Activated CD4-positive, alpha-beta memory T cell treated with anti-CD3 and anti-CD28 coated beads for 36 hours (primary cell): ENCODE data around the gene SSR1. TPM values are rescaled to one million over a fixed set of nuclear protein-coding genes. Genes with fewer than 3 reads are reported as not detected.
"Not testable (repeated sequence)": the region's sequence is repeated elsewhere in the genome, so short reads cannot be mapped to it uniquely, and the experiment has no call there.

ENCODE experiments used
- CTCF ChIA-PET: fragments of 350-600 bp; sonication (Branson Sonifier 250); formaldehyde crosslinking; loops from one replicate; lab custom pipeline; 2021; ENCODE audit warnings: antibody characterized with exemption, inconsistent platforms; lab: Charles Lee
- POLR2A ChIA-PET: fragments of 350-600 bp; sonication (Branson Sonifier 250); formaldehyde crosslinking; loops from one replicate; lab custom pipeline; 2021; ENCODE audit warnings: antibody characterized with exemption; lab: Charles Lee
- DNase-seq: peaks from one replicate; pipeline ENCODE4 v3.0.0-alpha.2; 2020
- H3K27ac Mint-ChIP-seq: one replicate; pipeline ENCODE4 v1.8.0; 2021; ENCODE audit warnings: mixed read lengths
- H3K27me3 Mint-ChIP-seq: one replicate; pipeline ENCODE4 v1.8.0; 2021; ENCODE audit warnings: mixed read lengths
- H3K36me3 Mint-ChIP-seq: one replicate; pipeline ENCODE4 v1.8.0; 2021; ENCODE audit warnings: mixed read lengths
- H3K4me1 Mint-ChIP-seq: one replicate; pipeline ENCODE4 v1.8.0; 2021; ENCODE audit warnings: low read depth, mixed read lengths
- H3K4me3 Mint-ChIP-seq: one replicate; pipeline ENCODE4 v1.8.0; 2021; ENCODE audit warnings: mild to moderate bottlenecking, mixed read lengths
- H3K9me3 Mint-ChIP-seq: one replicate; pipeline ENCODE4 v1.8.0; 2021; ENCODE audit warnings: mixed read lengths
- intact Hi-C: fragments of 100-400 bp; cut with micrococcal nuclease; formaldehyde crosslinking; loops from one replicate; pipeline ENCODE4 v1.15.1; 2023
- total RNA-seq, 2 experiments: library from RNA; stranded (reverse); gene quantifications; one replicate each; pipeline ENCODE4 v1.2.3, GENCODE V29; 2021

Gene SSR1
- total RNA-seq, 2 experiments from 2014 or later: 156 to 164 TPM

- H3K27me3 Mint-ChIP-seq: peaks cover 1% of the 10 kb centered on the region
- H3K9me3 Mint-ChIP-seq: no peaks in the 10 kb centered on the region
- no peak overlapping the region for H3K4me3 Mint-ChIP-seq
- no peak overlapping the region for H3K27ac Mint-ChIP-seq
- ChIA-PET POLR2A (interaction anchor here (1.9 kb wide), 1 partner anchor 74 kb away, joined by 5 read pairs; the partner anchor contains the start of genes CAGE1 and RIOK1), CTCF (interaction anchor here (1.6 to 2.1 kb wide), 2 partner anchors 9 to 40 kb away, joined by 4 to 8 read pairs; no protein-coding TSS in a partner anchor)
- H3K36me3 Mint-ChIP-seq: peaks cover 8% of the 10 kb centered on the region
- peaks cover 22% of the 10 kb centered on the region for H3K4me1 Mint-ChIP-seq
- intact Hi-C loops: no loop called here
- DNase-seq: no peak
These were observed 3.0 kb upstream of the SSR1 start for GRCh38 chr6:7315948-7316365.

- H3K27ac Mint-ChIP-seq, H3K9me3 Mint-ChIP-seq, H3K27me3 Mint-ChIP-seq, H3K4me3 Mint-ChIP-seq, intact Hi-C loops, DNase-seq: not testable (repeated sequence)
- ChIA-PET CTCF (interaction anchor here (1.6 to 2.1 kb wide), 2 partner anchors 10 to 40 kb away, joined by 4 to 8 read pairs; no protein-coding TSS in a partner anchor), POLR2A (interaction anchor here (1.9 kb wide), 1 partner anchor 74 kb away, joined by 5 read pairs; the partner anchor contains the start of genes CAGE1 and RIOK1)
- peaks cover 12% of the 10 kb centered on the region for H3K36me3 Mint-ChIP-seq
- peaks cover 23% of the 10 kb centered on the region for H3K4me1 Mint-ChIP-seq
These were observed 2.3 kb upstream of the SSR1 start for GRCh38 chr6:7315087-7315947.

- DNase-seq: no peak
- Mint-ChIP-seq H3K27me3 (peaks cover 1% of the 10 kb centered on the region), H3K9me3 (peaks cover 10% of the 10 kb centered on the region), H3K27ac (no peak overlapping the region), H3K4me3 (peak overlapping the region; percentile 92), H3K36me3 (peaks cover 21% of the 10 kb centered on the region), H3K4me1 (peaks cover 25% of the 10 kb centered on the region)
- intact Hi-C loops: loop anchor here (5.0 kb wide), 1 partner anchor 278 kb away; the partner anchor contains the start of gene SNRNP48
- POLR2A ChIA-PET: no interaction called here
- CTCF ChIA-PET: interaction anchor here (1.9 kb wide), 1 partner anchor 39 kb away, joined by 8 read pairs; no protein-coding TSS in a partner anchor
These were observed 1.4 kb upstream of the SSR1 start for GRCh38 chr6:7314414-7314813.

- intact Hi-C loops: loop anchor here (1.0 to 5.0 kb wide), 4 partner anchors 31 to 751 kb away; partner anchors contain the start of genes BLOC1S5, CAGE1, RIOK1 and SNRNP48
- DNase-seq: peak; percentile 13
- peaks cover 10% of the 10 kb centered on the region for H3K9me3 Mint-ChIP-seq
- H3K4me3 Mint-ChIP-seq: peak overlapping the region; percentile 92
- H3K36me3 Mint-ChIP-seq: peaks cover 28% of the 10 kb centered on the region
- peaks cover 33% of the 10 kb centered on the region for H3K4me1 Mint-ChIP-seq
- ChIA-PET POLR2A (interaction anchor here (0.6 to 2.7 kb wide), 3 partner anchors 11 to 82 kb away, joined by 3 to 19 read pairs (median 4); partner anchors contain the start of genes CAGE1 and RIOK1), CTCF (interaction anchor here (0.6 to 1.9 kb wide), 3 partner anchors 11 to 313 kb away, joined by 3 to 8 read pairs (median 3); no protein-coding TSS in a partner anchor)
- peak overlapping the region; percentile 95 for H3K27ac Mint-ChIP-seq
- peaks cover under 1% of the 10 kb centered on the region for H3K27me3 Mint-ChIP-seq
These were observed 636 bp upstream of the SSR1 start for GRCh38 chr6:7313505-7314165.

GRCh38 chr6:7311917-7312615 is 933 bp downstream of the SSR1 start:
- DNase-seq: no peak
- Mint-ChIP-seq H3K4me3 (peak overlapping the region; percentile 92), H3K27me3 (no peaks in the 10 kb centered on the region), H3K9me3 (peaks cover 10% of the 10 kb centered on the region), H3K36me3 (peaks cover 40% of the 10 kb centered on the region), H3K4me1 (peaks cover 45% of the 10 kb centered on the region), H3K27ac (peak overlapping the region; percentile 95)
- intact Hi-C loops: loop anchor here (2.0 to 5.0 kb wide), 2 partner anchors 29 to 280 kb away; partner anchors contain the start of gene SNRNP48
- POLR2A ChIA-PET: interaction anchor here (0.6 to 2.7 kb wide), 2 partner anchors 72 to 78 kb away, joined by 3 to 19 read pairs; partner anchors contain the start of genes CAGE1 and RIOK1
- CTCF ChIA-PET: interaction anchor here (0.7 to 1.0 kb wide), 2 partner anchors 78 to 747 kb away, joined by 3 to 5 read pairs; partner anchors contain the start of genes CAGE1 and RIOK1

GRCh38 chr6:7311176-7311575 is 1.8 kb downstream of the SSR1 start:
- Mint-ChIP-seq H3K36me3 (peaks cover 42% of the 10 kb centered on the region), H3K4me3 (peak overlapping the region; percentile 65), H3K9me3 (peaks cover 10% of the 10 kb centered on the region), H3K27me3 (no peaks in the 10 kb centered on the region), H3K4me1 (peaks cover 47% of the 10 kb centered on the region), H3K27ac (peak overlapping the region; percentile 32)
- intact Hi-C loops: loop anchor here (5.0 kb wide), 1 partner anchor 281 kb away; the partner anchor contains the start of gene SNRNP48
- DNase-seq: no peak
- CTCF ChIA-PET: interaction anchor here (0.7 kb wide), 1 partner anchor 79 kb away, joined by 3 read pairs; the partner anchor contains the start of genes CAGE1 and RIOK1
- POLR2A ChIA-PET: interaction anchor here (1.2 kb wide), 1 partner anchor 78 kb away, joined by 4 read pairs; the partner anchor contains the start of genes CAGE1 and RIOK1

- intact Hi-C loops: no loop called here
- DNase-seq: no peak
- H3K36me3 Mint-ChIP-seq: peaks cover 57% of the 10 kb centered on the region
- ChIA-PET POLR2A (no interaction called here), CTCF (no interaction called here)
- H3K4me1 Mint-ChIP-seq: peaks cover 60% of the 10 kb centered on the region
- H3K4me3 Mint-ChIP-seq: no peak overlapping the region
- H3K9me3 Mint-ChIP-seq: peaks cover 10% of the 10 kb centered on the region
- no peaks in the 10 kb centered on the region for H3K27me3 Mint-ChIP-seq
- H3K27ac Mint-ChIP-seq: peak overlapping the region; percentile 38
These were observed 3.9 kb downstream of the SSR1 start for GRCh38 chr6:7309050-7309449.

- ChIA-PET CTCF (no interaction called here), POLR2A (no interaction called here)
- intact Hi-C loops: no loop called here
- Mint-ChIP-seq H3K9me3 (peaks cover 10% of the 10 kb centered on the region), H3K27me3 (no peaks in the 10 kb centered on the region), H3K27ac (peak overlapping the region; percentile 42), H3K4me1 (peaks cover 50% of the 10 kb centered on the region), H3K4me3 (no peak overlapping the region), H3K36me3 (peaks cover 66% of the 10 kb centered on the region)
- DNase-seq: no peak
These were observed 5.5 kb downstream of the SSR1 start for GRCh38 chr6:7307533-7307932.

GRCh38 chr6:7304821-7305220 is 8.2 kb downstream of the SSR1 start:
- no peaks in the 10 kb centered on the region for H3K27me3 Mint-ChIP-seq
- DNase-seq: no peak
- POLR2A ChIA-PET: no interaction called here
- H3K9me3 Mint-ChIP-seq: peaks cover 5% of the 10 kb centered on the region
- intact Hi-C loops: no loop called here
- peaks cover 44% of the 10 kb centered on the region for H3K4me1 Mint-ChIP-seq
- CTCF ChIA-PET: no interaction called here
- peaks cover 69% of the 10 kb centered on the region for H3K36me3 Mint-ChIP-seq
- H3K4me3 Mint-ChIP-seq: no peak overlapping the region
- peak overlapping the region; percentile 43 for H3K27ac Mint-ChIP-seq

- no peak overlapping the region for H3K4me3 Mint-ChIP-seq
- peaks cover 22% of the 10 kb centered on the region for H3K4me1 Mint-ChIP-seq
- intact Hi-C loops: no loop called here
- CTCF ChIA-PET: no interaction called here
- POLR2A ChIA-PET: no interaction called here
- peaks cover 55% of the 10 kb centered on the region for H3K36me3 Mint-ChIP-seq
- H3K9me3 Mint-ChIP-seq: no peaks in the 10 kb centered on the region
- DNase-seq: no peak
- no peaks in the 10 kb centered on the region for H3K27me3 Mint-ChIP-seq
- H3K27ac Mint-ChIP-seq: no peak overlapping the region
These were observed 11.3 kb downstream of the SSR1 start for GRCh38 chr6:7301702-7302101.

GRCh38 chr6:7300926-7301325 is 12.1 kb downstream of the SSR1 start:
- Mint-ChIP-seq H3K36me3 (peaks cover 59% of the 10 kb centered on the region), H3K27me3 (no peaks in the 10 kb centered on the region), H3K4me3 (no peak overlapping the region), H3K27ac (no peak overlapping the region), H3K4me1 (peaks cover 25% of the 10 kb centered on the region), H3K9me3 (no peaks in the 10 kb centered on the region)
- no peak for DNase-seq
- POLR2A ChIA-PET: no interaction called here
- CTCF ChIA-PET: interaction anchor here (0.6 kb wide), 1 partner anchor 25 kb away, joined by 3 read pairs; no protein-coding TSS in a partner anchor
- intact Hi-C loops: no loop called here
